GM04503 (cell line): ENCODE measurements around the gene PDF.
A peak's percentile ranks its signal among the peaks of the same experiment; 100 is the strongest.
"Not testable (repeated sequence)": the region's sequence is repeated elsewhere in the genome, so short reads cannot be mapped to it uniquely, and the experiment has no call there.

Source experiments
- DNase-seq: peaks from one replicate; pipeline ENCODE4 v3.0.0-alpha.2; 2012; ENCODE audit warnings: low read depth

PDF gene

GRCh38 chr16:69330286-69331109 lies at the start of gene PDF:
Gene PDF, minus strand, starts transcription at chr16:69330588. Its CDS starts 18 bp downstream, at chr16:69330570.
- DNase-seq = peak; percentile 55

GRCh38 chr16:69378760-69379159 lies 48.4 kb upstream of the PDF start:
- no peak for DNase-seq

GRCh38 chr16:69378036-69378435 lies 47.6 kb upstream of the PDF start:
- no peak for DNase-seq

- no peak for DNase-seq
Observed at GRCh38 chr16:69376393-69377059, 46.1 kb upstream of the PDF start.

GRCh38 chr16:69373019-69373418 lies 42.6 kb upstream of the PDF start:
- DNase-seq = no peak

GRCh38 chr16:69371564-69371963 lies 41.2 kb upstream of the PDF start:
- no peak for DNase-seq

GRCh38 chr16:69368866-69369265 lies 38.5 kb upstream of the PDF start:
- DNase-seq = no peak

- DNase-seq = no peak
Observed at GRCh38 chr16:69367980-69368379, 37.6 kb upstream of the PDF start.

GRCh38 chr16:69366431-69366830 lies 36.0 kb upstream of the PDF start:
- no peak for DNase-seq

GRCh38 chr16:69365901-69366300 lies 35.5 kb upstream of the PDF start:
- no peak for DNase-seq

- DNase-seq = no peak
Observed at GRCh38 chr16:69364088-69364487, 33.7 kb upstream of the PDF start.

GRCh38 chr16:69363281-69363717 lies 32.9 kb upstream of the PDF start:
- DNase-seq = no peak

- DNase-seq = not testable (repeated sequence)
Observed at GRCh38 chr16:69360070-69360469, 29.7 kb upstream of the PDF start.

GRCh38 chr16:69351309-69352027 lies 21.1 kb upstream of the PDF start, which contains the start of gene TMED6:
Gene TMED6, minus strand, starts transcription at chr16:69351786. Its CDS starts 33 bp downstream, at chr16:69351753.
- DNase-seq = no peak

- DNase-seq = no peak
Observed at GRCh38 chr16:69350536-69351133, 20.2 kb upstream of the PDF start.

- DNase-seq = no peak
Observed at GRCh38 chr16:69349536-69349935, 19.1 kb upstream of the PDF start.

GRCh38 chr16:69348222-69348621 lies 17.8 kb upstream of the PDF start:
- no peak for DNase-seq

GRCh38 chr16:69346683-69347082 lies 16.3 kb upstream of the PDF start:
- no peak for DNase-seq

GRCh38 chr16:69345923-69346322 lies 15.5 kb upstream of the PDF start:
- DNase-seq = no peak

GRCh38 chr16:69344171-69344570 lies 13.8 kb upstream of the PDF start:
- DNase-seq = no peak

GRCh38 chr16:69340095-69340644 lies 9.8 kb upstream of the PDF start:
- DNase-seq = no peak
